Type B pancreatic cell (in vitro differentiated cells): Measurements from ENCODE around the gene MCC. TPM values are rescaled to one million over a fixed set of nuclear protein-coding genes. Genes with fewer than 3 reads are reported as not detected.
A peak's percentile ranks its signal among the peaks of the same experiment; 100 is the strongest.

Experiments
- DNase-seq: peaks from one replicate; pipeline ENCODE4 v3.0.0; 2021; ENCODE audit warnings: mixed read lengths; ENCODE audit not compliant: unreplicated experiment; ENCODE audit errors: extremely low spot score
- H3K27ac Mint-ChIP-seq: 2 replicates; pipeline ENCODE4 v1.8.0; 2021; ENCODE audit warnings: mild to moderate bottlenecking, mixed read lengths
- H3K27me3 Mint-ChIP-seq: 2 replicates; pipeline ENCODE4 v1.8.0; 2021; ENCODE audit warnings: mixed read lengths
- H3K36me3 Mint-ChIP-seq: 2 replicates; pipeline ENCODE4 v1.8.0; 2021; ENCODE audit warnings: mixed read lengths
- H3K4me1 Mint-ChIP-seq: one replicate; pipeline ENCODE4 v1.8.0; 2021; ENCODE audit warnings: mixed read lengths; ENCODE audit not compliant: unreplicated experiment
- H3K4me3 Mint-ChIP-seq: 2 replicates; pipeline ENCODE4 v1.8.0; 2021; ENCODE audit warnings: mild to moderate bottlenecking, mixed read lengths
- H3K9me3 Mint-ChIP-seq: 2 replicates; pipeline ENCODE4 v1.8.0; 2021; ENCODE audit warnings: mixed read lengths
- CTCF ChIP-seq: fragments of 200-600 bp; sonication (generic); conservative IDR thresholded peaks from 2 replicates; pipeline ENCODE4 v1.5.0; 2021; ENCODE audit warnings: antibody characterized with exemption, mild to moderate bottlenecking
- long read RNA-seq: library from polyadenylated mRNA; unstranded; transcript quantifications from one replicate; pipeline ENCODE4 v2.0.0, GENCODE V29; 2020
- total RNA-seq: library from RNA; stranded (reverse); gene quantifications from 2 replicates; pipeline ENCODE4 v1.2.1, GENCODE V29; 2021; ENCODE audit warnings: low replicate concordance

MCC gene
- 11.8 and 24.0 TPM in 2 replicates for total RNA-seq
- long read RNA-seq, full-length matches to known transcripts = 1 of 3 reads
- long read RNA-seq, partial matches to known transcripts = 0 of 3 reads
- long read RNA-seq, other reads (novel, unspliced or antisense) = 2 of 3 reads

GRCh38 chr5:113487781-113488644 is at the start of gene MCC:
TSS of gene MCC (minus strand) at chr5:113488453.
- TF ChIP-seq CTCF = no peak
- Mint-ChIP-seq H3K27ac (peak within 1 kb of the TSS; percentile 56), H3K9me3 (peaks cover 10% of the 10 kb centered on the region), H3K4me3 (peak within 1 kb of the TSS; percentile 93), H3K27me3 (peaks cover 45% of the 10 kb centered on the region), H3K36me3 (peaks cover 4% of the 10 kb centered on the region), H3K4me1 (no peaks in the 10 kb centered on the region)
- DNase-seq = peak; percentile 90

DNA sequence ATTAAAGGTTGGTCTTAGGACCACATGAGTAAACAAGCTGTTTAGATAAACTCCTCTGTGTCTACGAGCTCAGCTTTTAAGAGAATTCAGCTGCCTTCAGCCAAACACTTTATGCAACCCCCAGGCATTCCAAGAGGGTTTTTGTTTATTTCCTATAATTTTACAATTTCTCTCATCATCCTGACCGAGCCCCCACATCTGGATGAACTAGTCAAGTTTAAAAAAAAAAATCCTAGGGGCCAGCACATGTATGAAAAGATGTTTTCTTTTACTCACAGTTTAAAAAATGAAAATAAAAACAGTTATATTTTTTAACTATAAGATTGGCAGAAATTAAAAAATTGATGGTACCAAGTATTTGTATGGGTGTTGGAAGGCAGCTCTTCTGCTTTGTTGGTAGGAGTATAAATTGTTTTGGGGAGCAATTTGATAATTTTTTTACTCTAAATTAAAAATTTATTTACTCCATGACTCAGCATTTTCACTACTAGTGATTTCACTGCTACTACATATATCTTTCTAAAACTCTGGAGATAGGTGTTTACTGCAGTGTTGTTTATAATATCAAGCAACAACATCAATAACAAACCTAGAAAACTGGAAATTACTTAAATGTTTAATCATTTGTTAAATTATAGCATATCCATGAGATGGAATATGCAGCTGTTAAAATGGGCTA is 43.4 kb upstream of the MCC start:
- no peak for DNase-seq
- H3K36me3 Mint-ChIP-seq = peaks cover 40% of the 10 kb centered on the region
- no peak overlapping the region for H3K4me3 Mint-ChIP-seq
- no peak for TF ChIP-seq CTCF
- no peak overlapping the region for H3K27ac Mint-ChIP-seq
- no peaks in the 10 kb centered on the region for H3K4me1 Mint-ChIP-seq
- H3K27me3 Mint-ChIP-seq = no peaks in the 10 kb centered on the region
- peaks cover 9% of the 10 kb centered on the region for H3K9me3 Mint-ChIP-seq

- no peaks in the 10 kb centered on the region for H3K4me1 Mint-ChIP-seq
- no peak for DNase-seq
- H3K36me3 Mint-ChIP-seq = peaks cover 33% of the 10 kb centered on the region
- no peak for TF ChIP-seq CTCF
- peaks cover 9% of the 10 kb centered on the region for H3K9me3 Mint-ChIP-seq
- H3K27me3 Mint-ChIP-seq = no peaks in the 10 kb centered on the region
- no peak overlapping the region for H3K4me3 Mint-ChIP-seq
- H3K27ac Mint-ChIP-seq = no peak overlapping the region
Measured at GRCh38 chr5:113527746-113528145, 39.5 kb upstream of the MCC start.

DNA sequence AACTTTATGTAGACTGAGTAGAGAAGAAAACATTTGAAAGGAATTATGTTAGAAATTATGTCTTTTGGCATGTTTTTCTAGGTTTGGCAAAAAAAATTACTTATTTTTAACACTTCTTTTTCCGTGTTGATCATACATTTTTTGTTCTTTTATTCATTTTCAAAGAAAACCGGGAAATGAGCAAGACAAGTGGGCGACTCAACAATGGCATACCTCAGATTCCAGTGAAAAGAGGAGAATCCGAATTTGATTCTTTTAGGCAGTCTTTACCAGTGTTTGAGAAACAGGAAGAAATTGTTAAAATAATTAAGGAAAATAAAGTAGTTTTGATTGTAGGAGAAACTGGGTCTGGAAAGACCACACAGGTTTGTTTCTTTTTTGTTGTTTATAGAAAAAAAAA is 38.2 kb upstream of the MCC start:
- no peaks in the 10 kb centered on the region for H3K4me1 Mint-ChIP-seq
- H3K36me3 Mint-ChIP-seq = peaks cover 25% of the 10 kb centered on the region
- H3K27me3 Mint-ChIP-seq = no peaks in the 10 kb centered on the region
- DNase-seq = no peak
- no peak overlapping the region for H3K27ac Mint-ChIP-seq
- H3K4me3 Mint-ChIP-seq = no peak overlapping the region
- H3K9me3 Mint-ChIP-seq = peaks cover 9% of the 10 kb centered on the region
- no peak for TF ChIP-seq CTCF

GRCh38 chr5:113524927-113525326 is 36.7 kb upstream of the MCC start:
- H3K27ac Mint-ChIP-seq = no peak overlapping the region
- no peak overlapping the region for H3K4me3 Mint-ChIP-seq
- peaks cover 23% of the 10 kb centered on the region for H3K36me3 Mint-ChIP-seq

More at GRCh38 chr5:113524927-113525326, 36.7 kb upstream of the MCC start:
- no peak for TF ChIP-seq CTCF
- DNase-seq = no peak
- H3K9me3 Mint-ChIP-seq = no peaks in the 10 kb centered on the region
- no peaks in the 10 kb centered on the region for H3K27me3 Mint-ChIP-seq
- peaks cover 2% of the 10 kb centered on the region for H3K4me1 Mint-ChIP-seq
